ENCODE data around the gene RAB4B. TPM values are rescaled to one million over a fixed set of nuclear protein-coding genes. Genes with fewer than 3 reads are reported as not detected.

Gene RAB4B
- total RNA-seq, 2 donors from 2014 or later, result 37.9 to 38.2 TPM

DNA sequence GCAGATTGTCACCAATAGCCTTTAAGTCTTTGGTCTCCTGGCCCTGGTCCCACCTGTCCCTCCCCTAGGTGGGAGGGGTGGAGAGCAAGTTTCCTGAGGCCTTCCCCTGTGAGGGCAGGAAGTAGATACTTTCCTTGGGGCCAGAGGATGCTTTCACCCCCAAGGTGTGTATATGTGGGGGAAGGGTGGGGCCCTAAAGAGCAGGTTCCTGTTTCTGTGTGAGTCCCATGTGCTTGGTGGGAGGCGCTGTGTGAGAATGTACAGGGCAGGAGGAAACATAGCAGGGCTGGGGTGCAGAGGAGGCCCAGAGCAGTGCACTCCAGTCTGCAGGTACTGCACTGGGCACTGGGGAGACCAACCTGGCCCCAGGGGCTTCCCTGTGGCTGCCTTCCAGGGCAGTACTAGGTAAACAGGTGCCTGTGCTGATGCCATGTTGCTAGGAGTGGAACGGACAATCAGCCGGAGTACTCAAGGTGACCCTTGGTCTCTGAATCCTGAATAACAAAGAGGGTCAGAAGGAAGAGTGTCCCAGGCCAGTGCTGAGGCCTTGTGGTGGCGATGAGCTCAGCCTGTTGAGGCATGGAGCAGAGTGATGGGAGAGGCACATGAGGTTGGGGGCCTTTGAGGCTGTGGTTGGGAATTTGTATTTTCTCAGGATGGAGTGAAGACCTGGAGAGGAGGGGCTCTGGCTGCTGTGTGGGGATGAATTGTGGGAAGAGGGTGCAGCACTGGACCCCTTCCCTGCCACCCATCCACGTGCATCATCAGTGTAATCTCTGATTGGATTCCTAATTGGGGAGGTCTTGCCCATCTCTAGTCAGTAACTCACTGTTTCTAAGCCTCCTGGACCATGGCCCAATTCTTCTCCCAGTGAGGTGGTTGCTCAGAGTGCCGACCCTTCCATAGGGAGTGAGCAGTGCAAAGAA is 26.1 kb downstream of the RAB4B start:
- Histone ChIP-seq H3K9me3 (no peaks in the 10 kb centered on the region), H3K4me3 (peak overlapping the region; percentile 12), H3K27ac (peak overlapping the region; percentile 55 to 84), H3K36me3 (peaks cover 14% of the 10 kb centered on the region), H3K4me1 (ENCODE audit: control insufficient read depth in 1 of 2, low read depth in 2 of 2) (peaks cover 54 to 80% of the 10 kb centered on the region in 2 donors), H3K27me3 (replicated peaks; ENCODE audit: insufficient read depth) (no peaks in the 10 kb centered on the region)
- no peak for DNase-seq (ENCODE audit: low spot score)
- ATAC-seq (ENCODE audit: insufficient number of reproducible peaks, low FRiP score, low read depth), result no peak
- TF ChIP-seq, protein P1, sequence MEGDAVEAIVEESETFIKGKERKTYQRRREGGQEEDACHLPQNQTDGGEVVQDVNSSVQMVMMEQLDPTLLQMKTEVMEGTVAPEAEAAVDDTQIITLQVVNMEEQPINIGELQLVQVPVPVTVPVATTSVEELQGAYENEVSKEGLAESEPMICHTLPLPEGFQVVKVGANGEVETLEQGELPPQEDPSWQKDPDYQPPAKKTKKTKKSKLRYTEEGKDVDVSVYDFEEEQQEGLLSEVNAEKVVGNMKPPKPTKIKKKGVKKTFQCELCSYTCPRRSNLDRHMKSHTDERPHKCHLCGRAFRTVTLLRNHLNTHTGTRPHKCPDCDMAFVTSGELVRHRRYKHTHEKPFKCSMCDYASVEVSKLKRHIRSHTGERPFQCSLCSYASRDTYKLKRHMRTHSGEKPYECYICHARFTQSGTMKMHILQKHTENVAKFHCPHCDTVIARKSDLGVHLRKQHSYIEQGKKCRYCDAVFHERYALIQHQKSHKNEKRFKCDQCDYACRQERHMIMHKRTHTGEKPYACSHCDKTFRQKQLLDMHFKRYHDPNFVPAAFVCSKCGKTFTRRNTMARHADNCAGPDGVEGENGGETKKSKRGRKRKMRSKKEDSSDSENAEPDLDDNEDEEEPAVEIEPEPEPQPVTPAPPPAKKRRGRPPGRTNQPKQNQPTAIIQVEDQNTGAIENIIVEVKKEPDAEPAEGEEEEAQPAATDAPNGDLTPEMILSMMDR (IDR thresholded peaks at IDR 0.05), result no peak

DNA sequence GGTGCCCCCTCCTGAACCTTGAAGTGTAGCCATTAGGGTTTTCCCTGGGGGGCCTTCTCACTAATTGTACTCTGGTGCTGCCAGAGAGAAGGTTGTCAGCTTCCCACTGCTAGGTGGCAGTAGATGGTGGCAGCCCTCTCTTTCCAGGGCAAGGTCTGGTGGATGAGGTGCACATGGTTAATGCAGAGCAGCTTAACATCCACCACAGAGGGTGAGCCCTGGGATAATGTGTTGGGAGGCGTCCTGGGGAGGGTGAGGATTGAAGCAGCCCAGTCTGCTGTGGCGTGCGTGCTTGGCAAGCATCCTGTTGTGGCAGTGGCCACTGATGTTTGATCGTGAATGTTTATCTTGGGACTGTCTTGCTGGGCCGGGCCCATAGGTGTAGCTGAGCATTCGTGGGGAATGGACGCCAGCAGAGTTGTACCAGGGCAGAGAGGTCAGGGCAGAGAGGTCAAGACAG is 26.8 kb downstream of the RAB4B start:
- peak overlapping the region; percentile 12 for H3K4me3 ChIP-seq
- H3K4me1 ChIP-seq (ENCODE audit: control insufficient read depth in 1 of 2, low read depth in 2 of 2), result peaks cover 55 to 84% of the 10 kb centered on the region in 2 donors
- H3K27me3 ChIP-seq (replicated peaks; ENCODE audit: insufficient read depth), result no peaks in the 10 kb centered on the region
- H3K9me3 ChIP-seq, result no peaks in the 10 kb centered on the region
- peak overlapping the region; percentile 55 to 84 for H3K27ac ChIP-seq
- DNase-seq (ENCODE audit: low spot score), result no peak
- TF ChIP-seq, protein P1 (IDR thresholded peaks at IDR 0.05), result no peak
- peaks cover 19% of the 10 kb centered on the region for H3K36me3 ChIP-seq
- ATAC-seq (ENCODE audit: insufficient number of reproducible peaks, low FRiP score, low read depth), result no peak

DNA sequence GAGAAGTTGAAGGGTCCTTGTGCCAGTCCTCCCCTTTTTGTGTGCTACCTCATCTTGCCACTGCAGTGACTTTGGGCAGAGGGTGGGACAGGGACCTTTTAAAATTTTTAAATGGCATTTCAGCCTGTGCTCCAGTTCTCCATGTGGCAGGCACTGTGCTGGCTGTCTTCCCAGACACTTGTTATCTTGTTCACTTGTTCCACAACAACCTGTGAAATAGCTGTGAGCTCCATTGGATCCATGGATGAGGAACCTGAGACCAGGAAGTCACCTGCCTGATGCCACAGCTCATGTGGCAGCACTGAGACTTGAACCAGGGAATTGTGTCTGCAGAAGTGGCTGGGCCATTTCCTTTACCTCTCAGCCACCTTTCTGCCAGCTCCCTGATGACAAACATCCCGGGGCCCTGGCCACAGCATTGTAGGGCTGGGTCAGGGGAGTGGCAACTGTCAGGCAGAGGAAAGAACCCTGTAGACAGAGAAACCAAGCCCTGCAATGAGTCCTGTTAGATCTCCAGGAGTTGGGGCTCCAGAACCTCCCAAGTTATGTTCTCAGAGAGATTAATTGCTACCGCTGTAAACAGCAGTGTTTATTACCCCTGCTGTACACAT is 27.3 kb downstream of the RAB4B start:
- Histone ChIP-seq H3K9me3 (no peaks in the 10 kb centered on the region), H3K4me1 (ENCODE audit: control insufficient read depth in 1 of 2, low read depth in 2 of 2) (peaks cover 54 to 85% of the 10 kb centered on the region in 2 donors), H3K27me3 (replicated peaks; ENCODE audit: insufficient read depth) (no peaks in the 10 kb centered on the region), H3K27ac (peak overlapping the region; percentile 24 to 84), H3K36me3 (peaks cover 19% of the 10 kb centered on the region), H3K4me3 (no peak overlapping the region)
- no peak for DNase-seq (ENCODE audit: low spot score)
- TF ChIP-seq, protein P1 (IDR thresholded peaks at IDR 0.05), result no peak
- ATAC-seq (ENCODE audit: insufficient number of reproducible peaks, low FRiP score, low read depth), result no peak

DNA sequence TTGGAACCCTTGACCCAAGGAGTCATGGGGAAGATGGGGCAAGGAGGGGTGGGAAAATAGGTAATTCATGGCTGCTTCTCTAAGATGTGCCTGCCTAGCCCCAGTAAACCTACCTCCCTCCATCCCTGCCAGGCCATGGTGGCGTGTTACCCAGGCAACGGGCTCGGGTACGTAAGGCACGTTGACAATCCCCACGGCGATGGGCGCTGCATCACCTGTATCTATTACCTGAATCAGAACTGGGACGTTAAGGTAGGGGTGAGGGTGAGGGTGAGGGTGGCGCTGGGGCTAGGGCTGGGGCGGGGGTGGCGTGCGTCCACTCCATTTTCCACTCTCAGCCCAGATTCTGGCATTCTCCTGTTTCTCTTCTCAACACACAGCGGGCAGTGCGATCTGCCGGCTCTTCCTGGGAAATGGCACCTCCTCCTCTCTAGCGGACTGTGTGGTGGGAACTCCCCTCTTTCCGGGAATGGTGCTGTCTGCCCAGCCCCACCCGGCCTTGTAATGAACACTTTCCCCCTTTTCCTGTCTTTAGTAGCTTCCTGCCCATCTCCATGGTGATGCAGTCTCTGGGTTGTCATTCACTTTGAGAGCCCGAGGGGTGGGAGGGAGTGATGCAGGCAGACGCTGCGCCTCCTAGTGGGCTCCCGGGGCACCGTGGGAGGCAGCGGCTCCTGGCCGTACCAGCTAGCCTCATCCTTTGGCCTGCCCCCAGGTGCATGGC is 28.5 kb downstream of the RAB4B start:
- H3K4me1 ChIP-seq (ENCODE audit: control insufficient read depth in 1 of 2, low read depth in 2 of 2), result peaks cover 42 to 79% of the 10 kb centered on the region in 2 donors

More for the DNA sequence above, 28.5 kb downstream of the RAB4B start:
- Histone ChIP-seq H3K27me3 (replicated peaks; ENCODE audit: insufficient read depth) (no peaks in the 10 kb centered on the region), H3K27ac (peak overlapping the region; percentile 24 to 45), H3K4me3 (no peak overlapping the region), H3K36me3 (peaks cover 15% of the 10 kb centered on the region), H3K9me3 (no peaks in the 10 kb centered on the region)
- no peak for ATAC-seq (ENCODE audit: insufficient number of reproducible peaks, low FRiP score, low read depth)
- TF ChIP-seq, protein P1 (IDR thresholded peaks at IDR 0.05), result peak; percentile 80
- DNase-seq (ENCODE audit: low spot score), result peak; percentile 71
